GM18867 (cell line): Measurements from ENCODE around the gene SLC27A2.

ENCODE experiments used
- ATAC-seq: cut with Tn5 transposase; IDR thresholded peaks from one replicate; pipeline ENCODE4 v1.9.1; 2021; ENCODE audit warnings: mild to moderate bottlenecking, moderate library complexity; ENCODE audit not compliant: unreplicated experiment

The SLC27A2 gene

DNA sequence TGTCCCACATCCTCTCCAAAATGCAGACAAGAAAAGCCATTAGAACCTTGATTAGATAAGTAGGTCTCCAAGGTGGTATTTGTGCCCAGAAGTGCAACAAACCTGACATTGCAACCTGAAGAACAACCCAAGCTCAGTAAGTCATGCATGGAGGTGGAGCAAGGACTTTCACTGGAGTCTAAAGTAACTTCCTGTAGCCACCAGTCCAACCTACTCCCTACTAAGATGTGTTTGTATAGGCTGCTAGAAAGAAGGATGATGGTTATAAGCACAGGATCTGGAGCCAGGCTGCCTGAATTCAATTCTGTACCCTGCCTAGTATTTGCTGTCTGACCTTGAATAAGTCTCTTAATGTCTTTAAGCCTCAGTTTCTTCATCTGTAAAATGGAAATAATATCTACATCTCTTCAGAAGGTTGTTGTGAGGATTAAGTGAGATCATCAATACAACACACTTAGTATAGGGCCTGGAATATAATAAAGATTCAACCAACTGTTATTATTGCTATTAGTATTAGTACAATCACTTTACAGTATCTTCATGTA lies 51.3 kb downstream of the SLC27A2 start:
- ATAC-seq = no peak

DNA sequence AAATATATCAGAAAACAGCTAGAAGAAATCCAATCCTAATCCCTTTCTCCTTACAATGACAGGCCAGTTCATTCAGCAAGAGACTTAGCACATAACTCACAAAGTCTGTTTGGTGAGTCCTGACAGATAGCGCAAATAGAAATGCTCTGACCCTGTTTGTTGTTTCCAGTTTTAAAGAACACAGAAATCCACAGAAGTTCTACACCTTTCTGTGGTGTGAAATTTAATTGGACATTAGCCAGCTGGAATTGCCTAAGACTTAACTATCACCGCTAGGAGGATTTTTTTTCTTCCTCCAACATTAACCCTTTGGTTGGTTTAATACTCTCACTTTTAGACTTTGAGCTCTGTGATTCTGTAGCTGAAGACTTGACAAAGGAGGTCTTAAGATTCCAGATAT lies 52.8 kb downstream of the SLC27A2 start:
- no peak for ATAC-seq

DNA sequence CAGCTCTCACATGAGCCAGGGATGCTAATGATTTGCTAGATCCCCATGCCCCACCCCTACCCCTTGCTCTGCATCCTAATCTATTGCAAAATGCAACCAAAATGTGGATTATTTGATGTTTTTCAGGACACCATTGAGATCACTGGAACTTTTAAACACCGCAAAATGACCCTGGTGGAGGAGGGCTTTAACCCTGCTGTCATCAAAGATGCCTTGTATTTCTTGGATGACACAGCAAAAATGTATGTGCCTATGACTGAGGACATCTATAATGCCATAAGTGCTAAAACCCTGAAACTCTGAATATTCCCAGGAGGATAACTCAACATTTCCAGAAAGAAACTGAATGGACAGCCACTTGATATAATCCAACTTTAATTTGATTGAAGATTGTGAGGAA lies 53.8 kb downstream of the SLC27A2 start:
- no peak for ATAC-seq

DNA sequence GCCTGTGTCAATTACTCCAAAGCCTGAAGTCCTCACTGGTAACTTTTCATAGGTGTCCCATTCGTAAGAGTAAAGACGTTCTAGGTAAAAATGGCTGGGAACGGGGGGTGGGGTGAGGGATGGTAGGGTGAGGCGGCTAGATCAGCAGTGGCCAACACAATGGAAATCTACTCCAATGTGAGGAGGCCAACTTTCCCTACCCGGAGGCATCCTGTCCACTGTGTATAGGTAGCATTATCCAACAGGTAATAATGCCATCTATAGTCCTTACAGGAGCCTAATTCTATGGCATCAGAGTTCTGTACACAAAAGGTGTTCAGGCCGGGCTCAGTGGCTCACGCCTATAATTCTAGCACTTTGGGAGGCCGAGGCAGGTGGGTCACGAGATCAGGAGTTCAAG lies 54.4 kb downstream of the SLC27A2 start:
- ATAC-seq = no peak

DNA sequence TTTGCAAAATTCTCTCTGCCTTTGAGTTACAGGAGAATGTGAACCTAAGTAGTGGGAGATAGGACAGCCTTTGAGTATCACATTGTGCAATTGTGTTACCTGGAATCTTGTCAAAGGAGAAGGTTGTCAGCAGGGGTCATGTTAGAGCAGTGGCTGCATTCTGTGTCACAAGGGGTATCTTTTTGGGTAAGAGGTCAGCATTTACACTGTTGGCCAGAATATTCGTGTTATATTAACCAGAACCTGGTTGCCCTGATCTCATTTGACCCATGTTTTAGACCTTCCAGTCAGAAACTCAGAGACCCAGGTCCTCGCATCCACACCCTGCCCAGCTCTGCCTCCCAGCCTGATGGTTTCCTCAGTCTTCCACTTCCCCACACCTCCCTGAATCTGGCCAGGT lies 56.3 kb downstream of the SLC27A2 start:
- ATAC-seq = no peak

DNA sequence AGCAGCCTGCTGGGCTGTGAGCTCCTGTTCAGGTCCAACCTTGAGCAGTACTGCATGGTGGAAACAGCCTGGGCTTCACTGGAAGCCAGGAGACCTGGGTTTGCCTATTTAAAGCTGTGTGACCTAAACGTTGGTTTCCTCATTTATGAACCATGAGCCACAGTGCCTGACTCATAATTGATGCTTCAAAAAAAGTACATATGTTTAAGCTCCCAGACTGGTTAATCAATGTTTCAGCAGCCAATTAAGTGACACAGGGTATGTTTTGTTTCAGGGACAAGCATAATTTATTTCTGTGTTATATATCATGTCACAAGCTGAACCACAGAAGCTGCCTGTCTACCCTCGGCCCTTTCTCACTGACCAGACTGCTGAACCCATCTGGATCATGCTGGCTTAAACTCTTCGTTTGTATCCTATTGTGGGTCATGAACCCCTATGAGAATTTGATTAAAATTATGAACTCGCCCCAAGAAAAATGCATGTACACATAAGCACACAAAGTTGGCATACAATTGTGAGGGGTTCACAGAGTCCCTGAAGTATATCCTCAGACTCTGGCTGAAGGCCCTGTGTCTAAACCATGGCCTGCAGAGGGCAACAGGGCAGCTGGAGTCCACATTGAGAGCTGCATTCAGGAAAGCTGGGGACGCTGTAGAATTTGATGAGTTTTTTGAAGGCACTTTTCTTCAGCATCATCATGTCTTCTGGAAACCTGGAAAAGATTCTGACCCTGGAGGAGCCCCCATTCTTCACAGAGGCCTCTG lies 59.9 kb downstream of the SLC27A2 start:
- no peak for ATAC-seq

DNA sequence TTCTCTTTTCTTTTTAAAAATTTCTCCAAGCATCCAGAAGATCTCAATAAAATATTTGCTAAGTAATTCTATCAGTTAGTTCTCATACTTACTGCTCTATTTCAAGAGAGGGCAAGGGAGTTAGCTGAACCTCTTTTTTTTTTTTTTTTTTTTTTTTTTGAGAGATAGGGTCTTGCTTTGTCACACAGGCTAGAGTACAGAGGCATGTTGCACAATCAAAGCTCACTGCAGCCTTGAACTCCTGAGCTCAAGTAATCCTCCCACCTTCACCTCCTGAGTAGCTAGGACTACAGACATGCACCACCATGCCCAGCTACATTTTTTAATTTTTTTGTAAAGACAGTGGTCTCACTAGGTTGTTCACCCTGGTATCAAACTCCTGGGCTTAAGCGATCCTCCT lies 62.2 kb downstream of the SLC27A2 start:
- ATAC-seq = no peak

DNA sequence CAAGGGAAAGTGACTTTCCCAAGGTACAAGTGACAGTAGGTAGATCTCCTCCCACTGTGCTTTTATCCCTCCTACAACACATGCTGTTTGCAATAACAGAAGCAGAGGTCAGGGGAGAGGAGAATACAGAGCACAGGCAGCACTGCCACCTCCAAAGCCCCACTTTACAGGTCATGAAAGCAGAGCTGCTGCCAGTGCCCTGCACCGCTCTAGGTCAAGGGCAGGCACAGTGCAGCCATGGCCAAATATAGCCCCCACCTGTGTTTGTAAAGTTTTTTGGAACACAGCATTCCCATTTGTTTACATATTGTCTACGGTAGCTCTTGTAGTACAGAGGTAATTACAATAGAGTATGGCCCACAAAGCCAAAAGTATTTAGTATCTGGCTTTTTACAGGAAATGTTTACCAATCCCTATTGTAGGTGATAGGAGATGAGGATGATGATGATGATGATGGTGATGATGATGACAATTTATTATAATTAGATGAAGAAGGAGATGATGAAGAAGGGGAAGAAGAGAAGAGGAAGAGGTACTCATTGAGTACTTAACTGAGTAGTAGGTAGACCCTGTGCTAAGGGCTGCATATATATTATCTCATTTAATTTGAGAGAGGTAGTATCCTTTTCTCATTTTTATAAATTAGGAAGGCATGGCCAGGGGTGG lies 63.1 kb downstream of the SLC27A2 start:
- no peak for ATAC-seq

DNA sequence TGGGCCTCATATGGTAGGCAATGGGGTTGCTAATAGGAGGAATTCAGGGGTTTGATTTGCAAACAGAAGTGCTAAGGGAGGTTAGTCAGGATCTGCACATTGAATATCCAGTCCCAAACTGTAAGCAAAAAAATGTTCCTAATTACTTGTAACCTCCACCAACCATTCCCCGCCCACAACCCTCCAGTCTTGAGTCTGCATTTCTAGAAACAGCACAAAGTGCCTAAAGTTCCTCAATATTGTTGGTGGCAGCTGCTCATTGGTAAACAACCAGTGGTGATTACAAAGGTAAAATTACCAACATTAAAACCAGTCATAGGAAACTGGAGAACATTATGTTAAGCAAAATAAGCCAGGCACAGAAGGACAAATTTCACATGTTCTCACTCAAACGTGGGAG lies 64.6 kb downstream of the SLC27A2 start:
- ATAC-seq = no peak

DNA sequence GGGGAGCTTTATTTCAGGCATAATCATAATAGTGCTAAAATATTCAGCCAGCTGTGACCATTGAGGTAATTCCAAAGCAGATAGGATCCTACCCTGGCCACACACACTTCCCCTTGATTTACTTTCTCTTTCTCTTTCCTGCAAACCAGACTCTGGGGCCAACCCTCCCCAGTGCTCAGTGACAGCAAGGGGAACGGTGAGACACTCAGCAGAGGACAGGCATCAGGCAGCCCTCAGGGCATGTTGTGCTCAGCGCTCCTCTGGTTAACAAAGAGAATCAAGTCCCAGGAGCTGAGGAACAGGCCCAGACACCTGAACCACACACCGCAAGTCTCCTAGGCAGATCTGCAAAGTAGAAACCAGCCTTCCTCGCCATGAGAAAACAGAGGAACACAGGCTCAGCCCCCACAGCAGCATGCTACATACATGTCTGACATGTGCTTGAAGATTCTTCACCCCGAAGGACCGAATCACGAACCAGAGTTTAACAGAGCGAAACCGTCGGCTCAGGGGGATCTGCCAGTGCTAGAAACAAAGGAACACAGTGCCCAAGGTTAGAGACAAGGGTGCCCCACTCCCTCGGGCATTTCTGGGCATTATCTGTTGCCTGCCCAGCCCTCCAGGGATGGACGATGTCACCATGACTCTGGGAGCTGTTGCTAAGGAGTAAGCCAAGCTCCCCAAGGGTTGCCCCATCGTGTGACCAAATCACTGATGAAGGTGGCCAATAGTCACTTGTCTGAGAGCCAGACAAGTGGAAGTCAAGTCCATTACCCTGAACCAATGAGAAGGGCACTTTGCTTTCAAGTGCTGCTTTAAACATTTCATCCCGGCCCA lies 66.0 kb downstream of the SLC27A2 start:
- ATAC-seq = peak; percentile 99

DNA sequence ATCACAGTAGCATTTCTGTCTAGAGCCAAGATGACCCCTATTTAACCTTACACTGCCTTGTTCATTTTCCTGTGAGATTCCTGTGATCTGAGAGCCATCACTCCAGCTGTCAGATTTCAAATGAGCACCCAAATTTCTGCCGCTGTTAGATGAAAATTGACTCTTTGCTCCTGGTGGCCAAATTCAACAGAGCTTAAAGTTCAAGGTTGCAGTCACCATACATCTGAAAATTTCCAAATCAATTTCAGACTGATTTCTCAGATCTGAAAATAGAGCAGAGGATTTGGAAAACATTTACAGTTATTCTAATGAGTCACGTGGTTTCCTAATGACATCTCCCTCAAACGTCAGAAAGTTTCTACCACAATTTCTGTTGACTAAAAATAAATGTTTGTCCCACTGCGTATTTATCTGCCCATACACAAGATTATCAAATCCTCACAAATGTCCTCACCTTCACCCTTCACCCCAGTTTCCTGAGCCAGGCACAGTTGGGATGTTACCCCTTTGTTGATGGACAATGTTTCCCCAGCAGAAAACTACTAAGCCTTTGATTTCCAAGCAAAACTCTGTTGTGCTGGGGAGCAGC lies 67.1 kb downstream of the SLC27A2 start:
- ATAC-seq = no peak

DNA sequence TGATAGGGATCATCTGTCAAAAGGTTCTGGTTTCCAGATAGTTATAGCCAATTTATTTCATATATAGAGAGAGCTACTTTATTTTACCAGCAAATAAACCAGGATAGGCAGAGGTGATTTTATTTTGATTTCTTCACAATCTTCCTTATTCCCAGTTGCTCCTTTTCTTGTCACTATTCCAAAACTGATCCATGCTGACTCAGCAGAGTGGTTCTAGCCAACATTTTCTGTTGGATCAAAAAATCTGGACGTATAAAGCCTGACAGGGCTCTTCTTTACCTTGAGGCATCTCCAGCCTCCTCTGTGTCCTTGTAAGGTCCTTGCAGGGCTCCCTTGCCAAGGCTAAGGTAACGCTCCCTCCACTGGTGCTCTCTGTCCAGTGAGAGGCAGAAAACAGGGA lies 67.7 kb downstream of the SLC27A2 start:
- ATAC-seq = no peak

DNA sequence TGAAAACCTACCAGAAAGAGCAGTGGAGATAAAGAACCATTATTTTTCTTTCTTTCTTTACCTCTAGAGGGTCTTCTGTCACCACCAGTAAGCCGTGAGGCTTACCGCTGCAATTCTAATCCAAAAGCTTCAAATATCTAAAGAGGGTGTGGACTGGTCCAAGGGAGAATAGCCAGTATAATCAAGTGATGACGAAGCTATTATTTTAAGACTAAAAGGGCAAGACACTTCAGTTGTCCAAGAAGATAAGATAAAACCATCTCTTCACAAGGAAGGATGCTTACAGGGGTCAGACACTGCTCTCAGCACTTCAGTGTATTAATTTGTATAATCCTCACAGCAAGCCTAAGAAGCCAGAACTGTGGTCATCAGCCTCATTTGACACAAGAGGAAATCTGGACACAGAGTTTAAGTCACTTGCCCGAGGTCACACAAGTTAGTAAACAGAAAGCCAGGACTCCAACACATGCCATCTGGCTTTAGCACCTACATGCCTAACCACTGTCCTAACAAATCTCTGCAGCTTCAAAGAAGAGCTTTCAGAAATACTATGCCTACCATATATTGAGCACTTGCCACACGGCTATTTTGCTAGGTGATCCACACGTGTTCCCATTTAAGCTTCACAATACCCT lies 68.9 kb downstream of the SLC27A2 start:
- ATAC-seq = no peak

DNA sequence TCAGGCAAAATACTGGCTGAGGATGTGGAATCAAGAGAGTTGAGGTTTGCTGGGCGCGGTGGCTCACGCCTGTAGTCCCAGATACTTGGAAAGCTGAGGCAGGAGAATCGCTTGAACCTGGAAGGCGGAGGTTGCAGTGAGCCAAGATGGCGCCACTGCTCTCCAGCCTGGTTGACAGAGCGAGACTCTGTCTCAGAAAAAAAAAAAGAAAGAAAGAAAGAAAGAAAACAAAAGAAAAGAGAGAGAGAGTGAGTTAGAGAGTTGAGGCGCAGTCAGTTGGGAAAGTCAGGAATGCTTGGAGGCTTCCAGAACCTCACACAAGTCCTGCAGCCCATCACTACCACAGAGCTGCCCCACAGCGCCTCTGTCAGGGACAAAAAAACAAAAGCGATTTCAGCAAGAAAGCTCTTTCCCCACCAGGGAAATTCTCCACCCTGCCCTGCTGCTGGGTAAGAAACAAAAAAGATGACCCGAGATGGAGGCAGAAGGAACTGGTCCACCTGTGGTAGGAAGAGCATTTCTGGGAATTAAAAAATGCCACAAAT lies 69.7 kb downstream of the SLC27A2 start:
- no peak for ATAC-seq

DNA sequence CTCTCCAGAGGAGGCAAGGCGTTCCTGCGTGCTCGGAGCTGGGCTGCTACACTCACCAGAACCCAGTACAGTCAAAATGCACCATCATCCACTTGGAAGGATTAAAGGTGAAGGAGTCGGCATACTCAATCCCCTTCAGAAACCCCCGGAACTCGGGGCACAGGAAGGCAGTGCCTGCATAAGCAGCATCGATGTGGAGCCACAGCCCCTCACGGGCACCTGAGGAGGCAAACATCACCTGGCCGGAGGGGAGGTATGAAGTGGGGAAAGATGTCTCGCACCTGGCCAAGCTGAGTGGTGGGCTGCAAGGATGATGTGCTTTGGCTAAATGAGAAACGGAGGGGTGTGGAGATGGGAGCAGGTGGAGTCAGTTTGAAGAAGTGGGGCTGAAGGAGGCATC lies 70.6 kb downstream of the SLC27A2 start:
- ATAC-seq = no peak

DNA sequence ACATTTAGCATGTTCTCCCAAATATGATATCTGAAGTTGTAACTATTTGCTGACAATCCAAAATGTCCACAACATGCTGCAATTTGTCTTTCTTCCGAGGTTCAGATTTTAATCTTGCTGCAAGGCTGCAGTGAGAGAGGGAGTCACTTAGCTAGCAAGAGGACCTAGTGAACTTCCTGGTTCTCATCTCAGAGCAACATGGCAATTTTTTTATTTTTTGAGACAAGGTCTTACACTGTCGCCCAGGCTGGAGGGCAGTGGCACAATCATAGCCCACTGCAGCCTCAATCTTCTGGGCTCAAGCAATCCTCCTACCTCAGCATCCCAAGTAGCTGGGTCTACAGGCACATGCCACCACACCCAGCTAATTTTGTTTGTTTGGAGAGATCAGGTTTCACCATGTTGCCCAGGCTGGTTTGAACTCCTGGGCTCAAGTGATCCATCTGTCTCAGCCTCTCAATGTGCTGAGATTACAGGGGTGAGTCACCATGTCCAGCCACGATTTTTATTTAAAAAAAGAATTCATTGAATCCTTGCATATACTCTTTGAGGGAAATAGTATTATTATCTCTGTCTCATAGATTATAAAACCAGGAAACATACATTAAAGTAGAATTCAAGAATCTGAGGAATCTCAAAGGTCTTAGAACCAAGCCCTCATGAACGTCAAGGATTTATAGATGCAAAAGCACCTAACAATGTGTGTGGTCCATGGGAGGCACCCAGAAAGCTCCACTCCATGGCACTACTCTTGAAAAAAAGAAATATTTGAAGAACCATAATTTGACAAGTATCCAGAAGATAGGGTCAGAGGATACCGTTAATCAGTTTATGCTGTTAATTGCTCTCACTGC lies 74.4 kb downstream of the SLC27A2 start:
- no peak for ATAC-seq

DNA sequence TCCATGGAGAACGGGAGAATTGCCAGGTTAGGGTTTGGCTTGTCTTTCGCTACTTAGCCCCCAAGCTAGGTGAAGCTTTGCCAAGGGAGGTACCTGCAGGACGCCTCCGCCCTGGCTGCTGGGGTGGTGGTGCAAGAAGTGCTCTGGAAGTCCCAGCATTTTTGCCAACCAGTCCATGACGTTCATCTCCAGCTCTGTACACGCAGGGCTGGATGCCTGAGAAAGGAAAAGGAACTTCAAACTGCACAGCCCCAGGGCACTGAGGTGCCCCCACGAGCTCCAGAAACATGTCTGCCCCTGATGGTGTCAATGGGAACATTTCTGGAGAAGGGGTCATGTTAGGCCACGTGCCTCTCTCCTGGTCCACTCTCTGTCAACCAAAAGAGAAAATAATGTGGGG lies 75.3 kb downstream of the SLC27A2 start:
- no peak for ATAC-seq

DNA sequence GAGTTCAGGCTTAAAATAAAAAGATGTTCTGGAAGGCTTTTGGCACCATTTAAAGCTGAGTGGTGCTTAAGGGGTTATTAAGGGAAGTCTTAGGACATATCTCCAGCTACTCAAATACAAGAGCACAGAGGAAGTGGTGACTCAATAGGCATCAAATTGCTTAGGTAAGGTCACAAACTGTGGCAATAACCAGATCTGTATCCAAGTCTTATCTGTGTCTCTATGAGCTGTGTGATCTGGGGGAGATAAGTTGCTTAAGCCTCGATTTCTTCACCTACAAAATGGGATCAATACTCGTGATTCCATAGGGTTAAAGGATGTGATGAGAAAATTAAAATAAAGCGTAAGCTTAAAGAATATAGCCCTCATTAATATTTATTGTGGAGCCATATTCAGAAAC lies 75.9 kb downstream of the SLC27A2 start:
- no peak for ATAC-seq

DNA sequence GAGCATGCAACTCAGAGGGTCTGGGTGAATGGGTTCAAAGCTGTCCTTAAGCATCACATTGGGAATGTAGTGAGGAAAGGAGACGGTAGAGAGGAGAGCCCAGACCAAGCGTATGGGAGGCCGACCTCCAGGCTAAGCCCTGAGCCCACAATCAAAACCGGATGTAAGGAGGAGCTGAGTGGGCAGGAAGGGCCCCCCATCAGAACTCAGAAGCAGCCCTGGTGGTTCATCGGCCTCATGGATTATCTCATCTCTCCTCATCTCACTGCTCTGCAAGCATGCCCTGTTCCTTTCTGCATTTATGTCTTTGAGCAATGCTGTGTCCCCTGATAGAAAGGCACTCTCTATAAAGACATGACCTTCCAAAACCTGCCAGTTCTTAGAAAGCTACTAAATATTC lies 77.3 kb downstream of the SLC27A2 start:
- no peak for ATAC-seq
